AG04449 (cell line): ENCODE measurements around the gene ANKRD33.

ENCODE experiments used
- CTCF ChIA-PET: fragments of 350-600 bp; formaldehyde crosslinking; extraction: SDS; loops from one replicate; lab custom pipeline; 2021; ENCODE audit warnings: antibody characterized with exemption; lab: Yijun Ruan, JAX
- POLR2A ChIA-PET: fragments of 400-600, 350-600 bp; formaldehyde crosslinking; extraction: SDS; loops from one replicate; lab custom pipeline; 2020; ENCODE audit warnings: antibody characterized with exemption, inconsistent platforms; lab: Yijun Ruan, JAX
- DNase-seq: peaks from one replicate; pipeline ENCODE4 v3.0.0-alpha.2; 2010; ENCODE audit warnings: low read depth, low spot score
- H3K4me3 ChIP-seq: 2 replicates; pipeline ENCODE4 v1.5.1; 2011; ENCODE audit warnings: low read depth, mild to moderate bottlenecking, control low read depth, low read length
- CTCF ChIP-seq: IDR thresholded peaks from one replicate; pipeline ENCODE4 v1.5.1; 2011; ENCODE audit warnings: mild to moderate bottlenecking, moderate library complexity, low read length, control low read depth, inconsistent platforms; ENCODE audit not compliant: insufficient read depth; ENCODE audit errors: missing control alignments

ANKRD33 gene

DNA sequence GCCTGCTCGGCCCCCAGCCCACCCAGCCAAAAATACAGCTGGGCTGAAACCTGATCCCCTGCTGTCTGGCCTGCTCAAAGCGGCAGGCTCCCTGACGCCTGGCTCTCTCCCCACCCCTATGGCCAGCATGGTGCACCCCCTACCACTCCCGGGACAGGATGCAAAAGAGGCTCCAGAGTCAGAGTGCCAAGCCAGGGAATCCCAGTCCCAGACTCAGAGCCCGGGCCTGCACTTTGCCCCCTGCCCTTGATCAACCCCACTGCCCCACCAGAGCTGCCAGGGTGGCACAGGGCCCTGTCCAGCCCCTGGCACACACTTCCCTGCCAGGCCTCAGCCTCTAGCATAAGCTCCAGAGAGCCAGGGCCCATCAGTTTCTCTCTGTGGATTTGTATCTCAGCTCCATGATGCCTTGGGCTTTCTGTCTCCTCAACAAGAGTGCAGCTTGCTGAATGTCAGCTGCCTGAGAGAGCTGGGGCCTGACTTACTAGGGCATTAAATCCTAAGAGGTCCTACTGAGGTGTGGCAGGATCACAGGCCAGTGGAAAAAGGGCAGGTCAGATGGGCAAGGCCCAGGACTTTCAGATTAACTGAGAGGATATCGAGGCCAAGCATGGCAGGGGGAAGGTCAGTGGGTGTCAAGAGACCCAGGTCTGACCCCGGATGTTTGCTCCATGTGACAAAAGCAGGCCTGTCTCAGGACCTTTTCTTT, 33.3 kb downstream of the ANKRD33 start:
- H3K4me3 ChIP-seq: no peak overlapping the region
- CTCF ChIA-PET: interaction anchor here (1.4 to 26.8 kb wide), 10 partner anchors 15 to 499 kb away, joined by 4 to 621 read pairs (median 20); partner anchors contain the start of genes ACVR1B, ACVRL1 and ANKRD33
- DNase-seq: no peak
- POLR2A ChIA-PET: no interaction called here
- no peak for TF ChIP-seq CTCF

GRCh38 chr12:51922146-51922545, 34.2 kb downstream of the ANKRD33 start:
- CTCF ChIA-PET: interaction anchor here (0.8 to 26.8 kb wide), 23 partner anchors 9 to 507 kb away, joined by 3 to 621 read pairs (median 8); partner anchors contain the start of genes ACVR1B, ACVRL1 and ANKRD33
- POLR2A ChIA-PET: no interaction called here
- no peak for TF ChIP-seq CTCF

GRCh38 chr12:51922762-51923505, 35.0 kb downstream of the ANKRD33 start:
- POLR2A ChIA-PET: no interaction called here
- peak; percentile 56 for DNase-seq
- no peak overlapping the region for H3K4me3 ChIP-seq
- CTCF ChIA-PET: interaction anchor here (0.6 to 26.8 kb wide), 36 partner anchors 9 to 508 kb away, joined by 3 to 621 read pairs (median 6); partner anchors contain the start of genes ACVR1B, ACVRL1 and ANKRD33
- TF ChIP-seq CTCF: no peak

More at GRCh38 chr12:51922146-51922545, 34.2 kb downstream of the ANKRD33 start:
- H3K4me3 ChIP-seq: no peak overlapping the region
- no peak for DNase-seq

DNA sequence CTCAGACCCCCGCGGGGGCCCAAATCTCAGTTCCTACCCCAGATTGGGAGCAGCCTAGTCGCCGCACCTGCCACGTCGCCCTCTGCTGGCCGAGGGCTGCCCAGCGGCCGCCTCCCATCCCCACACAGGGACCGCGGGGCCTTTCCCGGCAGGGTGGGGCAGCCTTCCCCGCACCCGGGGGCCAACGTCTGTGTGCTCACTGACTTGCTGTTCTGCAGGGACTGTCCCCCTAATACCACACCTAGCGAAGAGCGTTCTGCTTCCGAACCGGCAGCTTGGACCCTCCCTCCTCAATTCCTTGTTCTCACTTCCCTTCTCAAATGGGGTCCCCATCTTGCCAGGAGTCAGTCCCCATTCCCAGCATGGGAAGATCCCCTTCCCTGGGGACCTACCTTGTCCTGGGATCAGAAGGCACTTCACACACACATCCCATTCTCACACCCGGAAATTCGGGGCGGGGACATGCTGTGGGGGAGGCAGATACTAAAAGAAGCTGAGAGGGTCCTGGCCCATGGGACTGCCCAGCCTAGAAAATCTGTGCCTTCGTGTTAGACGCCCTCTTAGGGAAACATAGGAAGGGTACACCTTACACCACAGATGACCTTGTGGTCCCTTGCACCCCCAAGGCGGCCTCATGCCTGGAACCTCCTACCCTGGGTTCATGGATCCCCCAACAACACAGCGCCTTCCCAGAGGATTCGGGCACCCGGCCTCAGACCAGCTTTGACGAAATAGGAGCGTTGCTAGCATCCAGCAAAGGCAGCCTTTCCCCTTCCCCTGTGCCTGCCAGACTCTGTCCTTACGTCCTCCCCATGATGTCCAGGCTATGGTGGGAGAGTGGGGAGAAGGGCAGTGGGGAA, 35.8 kb downstream of the ANKRD33 start:
- ChIA-PET POLR2A (no interaction called here), CTCF (interaction anchor here (0.6 to 26.8 kb wide), 32 partner anchors 8 to 502 kb away, joined by 3 to 621 read pairs (median 7); partner anchors contain the start of genes ACVR1B, ACVRL1 and ANKRD33)
- DNase-seq: no peak
- TF ChIP-seq CTCF: peak; percentile 96
- H3K4me3 ChIP-seq: no peak overlapping the region

DNA sequence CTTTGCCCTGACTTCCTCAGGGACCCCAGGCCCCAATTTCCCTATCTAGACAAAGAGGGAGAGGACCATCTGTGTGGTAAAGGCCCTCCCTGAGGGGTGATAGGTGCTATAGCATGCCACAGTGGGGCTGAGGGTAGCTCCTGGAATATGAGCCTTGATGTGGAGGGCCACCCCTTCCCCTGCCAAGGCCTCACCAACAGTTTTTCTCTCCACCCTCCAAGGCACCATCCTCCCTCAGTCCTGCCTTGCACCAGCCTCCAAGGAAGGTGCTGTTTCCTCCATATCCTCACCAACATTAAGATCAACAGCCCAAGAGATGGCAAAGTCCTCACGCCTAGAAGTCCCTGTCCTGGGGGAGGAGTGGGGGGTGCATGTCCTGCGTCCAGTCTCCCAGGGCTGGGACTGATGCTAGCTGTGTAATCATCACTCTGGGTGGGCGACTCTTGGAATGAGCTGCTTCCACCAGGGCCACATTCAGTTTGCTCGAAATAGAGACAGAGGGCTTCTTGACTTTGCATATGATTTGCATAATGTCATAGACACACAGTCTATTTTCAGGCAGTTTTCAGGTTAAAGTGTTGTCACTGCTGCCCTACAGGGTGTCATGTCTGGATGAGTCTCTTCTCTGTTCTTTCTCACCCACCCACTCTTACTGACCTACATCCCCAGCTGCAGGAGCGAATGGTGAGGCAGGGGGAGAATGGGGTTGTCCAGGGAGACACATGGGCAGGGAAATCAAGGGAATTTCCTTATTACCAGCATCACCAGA, 36.8 kb downstream of the ANKRD33 start:
- no peak for DNase-seq
- no peak for TF ChIP-seq CTCF
- ChIA-PET CTCF (interaction anchor here (1.0 to 26.8 kb wide), 10 partner anchors 11 to 503 kb away, joined by 4 to 621 read pairs (median 18); partner anchors contain the start of genes ACVRL1 and ANKRD33), POLR2A (no interaction called here)
- H3K4me3 ChIP-seq: no peak overlapping the region
